IMR-90 (cell line): ENCODE data around the gene PTCD1. TPM values are rescaled to one million over a fixed set of nuclear protein-coding genes. Genes with fewer than 3 reads are reported as not detected.

ENCODE experiments used
- ATAC-seq: fragments of 200-7000 bp; cut with Tn5 transposase; 2 replicates; pipeline ENCODE4 v1.9.1; 2020; ENCODE audit warnings: low read depth, mild to moderate bottlenecking, moderate library complexity
- BruUV-seq: library from RNA; stranded (reverse); fragments of 400-500 nt; replicated peaks from 2 replicates; lab custom pipeline; 2021; lab: Mats Ljungman, UMichigan
- CTCF ChIA-PET: fragments of 300-600 bp; formaldehyde crosslinking; extraction: SDS; loops from one replicate; lab custom pipeline; 2021; ENCODE audit warnings: antibody characterized with exemption; lab: Yijun Ruan, JAX
- POLR2A ChIA-PET: fragments of 300-600 bp; sonication (Branson Sonifier 250); formaldehyde crosslinking; loops from one replicate; lab custom pipeline; 2022; ENCODE audit warnings: antibody characterized with exemption; ENCODE audit not compliant: unreplicated experiment; lab: Charles Lee
- DNase-seq: peaks from one replicate; pipeline ENCODE4 v3.0.0; 2013
- H2AFZ ChIP-seq: replicated peaks from 2 replicates; pipeline ENCODE3; 2013; ENCODE audit warnings: low read length, mild to moderate bottlenecking; ENCODE audit not compliant: poor library complexity
- H2AK5ac ChIP-seq: 2 replicates; pipeline ENCODE4 v1.6.1; 2013; ENCODE audit warnings: low read depth, low read length, inconsistent platforms
- H2AK9ac ChIP-seq: replicated peaks from 2 replicates; pipeline ENCODE3; 2013; ENCODE audit warnings: mild to moderate bottlenecking, low read depth, low read length, moderate library complexity; ENCODE audit not compliant: poor library complexity
- H2BK120ac ChIP-seq: 2 replicates; pipeline ENCODE4 v1.6.1; 2013; ENCODE audit warnings: low read depth, low read length, inconsistent platforms
- H2BK15ac ChIP-seq: 3 replicates; pipeline ENCODE4 v1.6.1; 2013; ENCODE audit warnings: low read depth, low read length, inconsistent platforms
- H2BK20ac ChIP-seq: 2 replicates; pipeline ENCODE4 v1.6.1; 2013; ENCODE audit warnings: low read depth, mild to moderate bottlenecking, inconsistent platforms, low read length, moderate library complexity
- H2BK5ac ChIP-seq: 2 replicates; pipeline ENCODE4 v1.6.1; 2013; ENCODE audit warnings: mild to moderate bottlenecking, low read depth, low read length, inconsistent platforms; ENCODE audit not compliant: poor library complexity, severe bottlenecking
- H3K14ac ChIP-seq: replicated peaks from 2 replicates; pipeline ENCODE4 v1.6.1; 2013; ENCODE audit warnings: low read depth, low read length, inconsistent platforms
- H3K18ac ChIP-seq: 2 replicates; pipeline ENCODE4 v1.6.1; 2013; ENCODE audit warnings: low read depth, low read length, control low read depth
- H3K23ac ChIP-seq: 2 replicates; pipeline ENCODE4 v1.6.1; 2013; ENCODE audit warnings: low read depth, low read length, inconsistent platforms
- H3K27ac ChIP-seq: 2 replicates; pipeline ENCODE4 v1.5.1; 2013; ENCODE audit warnings: mild to moderate bottlenecking, control low read depth, low read length; ENCODE audit not compliant: insufficient read depth
- H3K27me3 ChIP-seq: 2 replicates; pipeline ENCODE4 v1.6.1; 2013; ENCODE audit warnings: low read length; ENCODE audit not compliant: control insufficient read depth, insufficient read depth
- H3K36me3 ChIP-seq: 2 replicates; pipeline ENCODE4 v1.6.1; 2013; ENCODE audit warnings: low read length, mixed read lengths; ENCODE audit not compliant: control insufficient read depth, insufficient read depth
- H3K4ac ChIP-seq: 2 replicates; pipeline ENCODE4 v1.6.1; 2013; ENCODE audit warnings: low read depth, low read length, inconsistent platforms
- H3K4me1 ChIP-seq: 2 replicates; pipeline ENCODE4 v1.6.1; 2013; ENCODE audit warnings: low read length, mixed read lengths; ENCODE audit not compliant: control insufficient read depth, insufficient read depth
- H3K4me2 ChIP-seq: 2 replicates; pipeline ENCODE4 v1.6.1; 2013; ENCODE audit warnings: low read depth, mild to moderate bottlenecking, control low read depth, low read length, moderate library complexity
- H3K4me3 ChIP-seq: 2 replicates; pipeline ENCODE4 v1.5.1; 2013; ENCODE audit warnings: low read depth, mild to moderate bottlenecking, control low read depth, low read length, moderate library complexity; ENCODE audit not compliant: insufficient read depth
- H3K56ac ChIP-seq: 2 replicates; pipeline ENCODE4 v1.6.1; 2013; ENCODE audit warnings: low read length, inconsistent platforms; ENCODE audit not compliant: insufficient read depth; ENCODE audit errors: extremely low read depth
- H3K79me1 ChIP-seq, 2 experiments: 2 replicates each; pipeline ENCODE4 v1.6.1; 2013; ENCODE audit warnings: low read length in 2 of 2, inconsistent platforms in 1 of 2, low read depth in 1 of 2
- H3K9ac ChIP-seq: 2 replicates; pipeline ENCODE4 v1.6.1; 2013; ENCODE audit warnings: low read depth, low read length, control low read depth
- H3K9me1 ChIP-seq: 2 replicates; pipeline ENCODE4 v1.6.1; 2013; ENCODE audit warnings: low read length, inconsistent platforms; ENCODE audit not compliant: insufficient read depth
- H3K9me3 ChIP-seq: 2 replicates; pipeline ENCODE4 v1.6.1; 2013; ENCODE audit warnings: low read length; ENCODE audit not compliant: control insufficient read depth, insufficient read depth
- H4K20me1 ChIP-seq: 2 replicates; pipeline ENCODE4 v1.6.1; 2013; ENCODE audit warnings: low read length, inconsistent platforms; ENCODE audit not compliant: insufficient read depth
- H4K5ac ChIP-seq: 2 replicates; pipeline ENCODE4 v1.6.1; 2013; ENCODE audit warnings: mild to moderate bottlenecking, low read depth, low read length, control low read depth
- H4K8ac ChIP-seq, 2 experiments: 2 replicates each; pipeline ENCODE4 v1.6.1; 2013; ENCODE audit warnings: low read depth in 2 of 2, low read length in 2 of 2, control low read depth in 1 of 2, inconsistent platforms in 1 of 2
- H4K91ac ChIP-seq: 2 replicates; pipeline ENCODE4 v1.6.1; 2013; ENCODE audit warnings: low read depth, low read length, inconsistent platforms; ENCODE audit not compliant: insufficient read depth
- CHD1 ChIP-seq: IDR thresholded peaks from 2 replicates; pipeline ENCODE4 v1.6.1; 2012; ENCODE audit warnings: low read depth, low read length, improper control_type of control experiment
- WGBS, 2 experiments: methylation state at CpG; one replicate each; pipeline versions ENCODE4 v1.1.5 to v1.1.7; 2013; ENCODE audit warnings: missing lambda C conversion rate in 2 of 2; ENCODE audit not compliant: insufficient read length in 1 of 2; ENCODE audit errors: extremely low coverage in 2 of 2; 5-methylcytosine and 5-hydroxymethylcytosine counted together
- dilution Hi-C: fragments of 300-500 bp; cut with HindIII; formaldehyde crosslinking; loops from one replicate; pipeline ENCODE4 v1.14.3; 2018; ENCODE audit warnings: low sequenced_read_pairs; ENCODE audit not compliant: unreplicated experiment
- in situ Hi-C: fragments of 300-500 bp; cut with MboI; formaldehyde crosslinking; loops from 3 replicates; pipeline ENCODE4 v1.14.3; 2019; ENCODE audit warnings: low sequenced_read_pairs, inconsistent platforms, mixed read lengths
- intact Hi-C: fragments of 100-400 bp; cut with micrococcal nuclease; formaldehyde crosslinking; loops from 2 replicates; pipeline ENCODE4 v1.10.0; 2022
- polyA plus RNA-seq, 3 experiments: library from polyadenylated mRNA; depleted of rRNA; stranded (reverse); fragments of >200 nt; gene quantifications; 2 replicates each; pipeline ENCODE4 v1.2.3, GENCODE V29; 2012; ENCODE audit warnings: low replicate concordance in 1 of 3
- total RNA-seq: library from RNA; depleted of rRNA; stranded (reverse); fragments of >200 nt; gene quantifications from 2 replicates; pipeline ENCODE4 v1.2.3, GENCODE V29; 2012

The PTCD1 gene
- total and polyA plus RNA-seq, 2 of the 4 experiments (the other 2 are of a cell fraction): 2.2 to 4.0 TPM

DNA sequence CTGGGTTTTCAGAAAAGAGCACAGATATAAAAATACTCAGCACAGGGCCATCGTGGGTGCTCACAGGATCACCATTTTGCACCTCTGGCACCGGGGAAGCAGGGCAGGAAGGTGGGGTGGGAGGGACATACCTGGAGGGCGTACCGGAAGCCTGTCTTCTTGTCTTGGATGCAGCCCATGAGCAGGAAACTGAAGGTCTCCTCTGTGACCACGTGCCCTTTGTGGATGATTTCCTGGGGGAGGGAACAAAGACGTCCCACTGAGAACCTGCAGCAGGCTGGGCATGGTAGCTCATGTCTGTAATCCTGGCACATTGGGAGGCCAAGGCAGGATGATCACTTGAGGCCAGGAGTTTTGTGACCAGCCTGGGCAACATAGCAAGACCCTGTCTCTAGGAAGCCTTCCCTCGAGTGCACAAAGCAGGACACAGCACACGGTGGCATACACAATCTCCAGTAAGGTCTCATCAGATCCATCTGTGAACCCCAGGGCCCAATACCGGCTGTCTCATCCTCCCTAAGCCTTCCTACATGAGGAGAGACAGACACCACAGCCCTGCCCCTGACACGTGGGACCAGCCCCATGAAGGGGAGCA, 9.5 kb downstream of the PTCD1 start:
- CTCF ChIA-PET: no interaction called here

More for the DNA sequence above, 9.5 kb downstream of the PTCD1 start:
- ATAC-seq (no peak), DNase-seq (no peak)
- no peak overlapping the region for H4K5ac ChIP-seq
- TF ChIP-seq CHD1: no peak
- no peak overlapping the region for H3K27ac ChIP-seq
- dilution Hi-C loops: no loop called here
- no peaks in the 10 kb centered on the region; a peak in 1 of 4 replicates for H3K79me1 ChIP-seq
- H3K27me3 ChIP-seq: no peaks in the 10 kb centered on the region
- WGBS, 2 experiments: 95% methylated on average over 4 of the region's 10 CpGs; no CpG with 5 or more reads in 1 of the 2 experiments
- H3K14ac ChIP-seq: no peak overlapping the region
- H3K4me3 ChIP-seq: no peak overlapping the region
- no peak overlapping the region for H2BK5ac ChIP-seq
- H2AFZ ChIP-seq: no peak overlapping the region
- intact Hi-C loops: no loop called here
- H2BK120ac ChIP-seq: no peak overlapping the region
- no peaks in the 10 kb centered on the region for H3K9me1 ChIP-seq
- H3K9me3 ChIP-seq: no peaks in the 10 kb centered on the region
- no peak overlapping the region for H2BK20ac ChIP-seq
- no peak overlapping the region for H3K4ac ChIP-seq
- POLR2A ChIA-PET: no interaction called here
- H3K4me1 ChIP-seq: no peaks in the 10 kb centered on the region
- H4K20me1 ChIP-seq: no peaks in the 10 kb centered on the region; the same call in 1 of the 2 replicates
- no peak overlapping the region for H2AK9ac ChIP-seq
- no peak overlapping the region for H3K9ac ChIP-seq
- H4K8ac ChIP-seq: no peak overlapping the region
- H3K4me2 ChIP-seq: no peak overlapping the region
- H3K23ac ChIP-seq: no peak overlapping the region
- in situ Hi-C loops: no loop called here
- no TSS peak for BruUV-seq
- H2AK5ac ChIP-seq: no peak overlapping the region
- no peak overlapping the region for H4K91ac ChIP-seq
- no peak overlapping the region for H3K18ac ChIP-seq
- no peak overlapping the region for H2BK15ac ChIP-seq
- H3K36me3 ChIP-seq: peaks cover 60% of the 10 kb centered on the region
- H3K56ac ChIP-seq: no peak overlapping the region
